Measurements from ENCODE around the gene BLMH. TPM values are rescaled to one million over a fixed set of nuclear protein-coding genes. Genes with fewer than 3 reads are reported as not detected.

BLMH gene
- total and polyA plus RNA-seq, 4 donors, result 45.3 to 63.7 (median 57.8) TPM

DNA sequence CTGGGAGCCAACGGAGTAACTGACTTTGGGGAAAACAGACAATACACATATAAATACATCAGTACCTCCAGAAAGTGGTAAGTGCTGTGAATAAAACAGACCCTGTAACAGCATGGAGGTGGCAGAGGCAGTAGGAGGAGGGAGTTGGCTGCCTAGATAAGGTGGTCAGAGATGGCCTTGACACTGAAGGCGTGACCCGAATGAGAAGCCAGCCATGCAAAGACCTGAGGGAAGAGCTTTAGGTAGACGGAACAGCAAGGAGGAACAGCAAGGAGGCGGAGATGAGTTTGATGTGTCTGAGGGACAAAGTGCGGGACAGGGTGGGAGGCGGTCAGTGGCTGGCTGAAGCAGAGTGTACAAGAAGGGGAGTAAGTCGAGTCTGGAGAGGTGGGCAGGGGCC, 48.2 kb downstream of the BLMH start:
- WGBS (ENCODE audit: insufficient coverage), result 97% methylated on average over 7 of the region's 8 CpGs
- peaks cover 2% of the 10 kb centered on the region for H3K4me1 ChIP-seq (ENCODE audit: control insufficient read depth, insufficient read depth, low read length)
- H3K27ac ChIP-seq (ENCODE audit: low read depth, low read length), result no peak overlapping the region
- H3K9me3 ChIP-seq (ENCODE audit: control insufficient read depth, insufficient read depth, low read length), result no peaks in the 10 kb centered on the region
- H3K36me3 ChIP-seq (ENCODE audit: control insufficient read depth, insufficient read depth, low read length), result peaks cover 2% of the 10 kb centered on the region
- peaks cover 15% of the 10 kb centered on the region for H3K27me3 ChIP-seq (ENCODE audit: control insufficient read depth, insufficient read depth, low read length)
- H3K4me3 ChIP-seq (ENCODE audit: low read depth, low read length), result no peak overlapping the region
- no peak for DNase-seq (ENCODE audit: low read depth in 4 of 6, low spot score in 6 of 6)

DNA sequence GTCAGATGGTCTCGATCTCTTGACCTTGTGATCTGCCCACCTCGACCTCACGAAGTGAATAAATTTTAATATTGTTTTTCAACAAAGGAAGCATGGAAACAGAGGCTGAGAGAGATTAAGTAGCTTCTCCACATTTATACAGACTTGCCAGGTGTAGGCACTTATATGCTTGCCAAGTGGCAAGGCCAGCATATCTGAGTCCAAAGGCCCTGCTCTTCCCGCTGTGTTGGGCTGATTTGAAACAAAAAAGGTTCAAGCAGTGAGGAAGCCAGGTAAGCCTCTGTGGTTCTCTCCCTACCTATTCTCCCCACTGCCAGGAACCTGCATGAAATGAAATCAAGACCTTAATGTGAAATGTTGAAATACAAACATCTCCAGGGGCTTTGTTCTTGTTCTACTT, 48.7 kb downstream of the BLMH start:
- 100% methylated on average over 3 of the region's 4 CpGs for WGBS (ENCODE audit: insufficient coverage)
- DNase-seq (ENCODE audit: low read depth in 4 of 6, low spot score in 6 of 6), result no peak
- Histone ChIP-seq H3K4me3 (ENCODE audit: low read depth, low read length) (no peak overlapping the region), H3K36me3 (ENCODE audit: control insufficient read depth, insufficient read depth, low read length) (no peaks in the 10 kb centered on the region), H3K4me1 (ENCODE audit: control insufficient read depth, insufficient read depth, low read length) (peaks cover 8% of the 10 kb centered on the region), H3K27me3 (ENCODE audit: control insufficient read depth, insufficient read depth, low read length) (peaks cover 21% of the 10 kb centered on the region), H3K9me3 (ENCODE audit: control insufficient read depth, insufficient read depth, low read length) (no peaks in the 10 kb centered on the region), H3K27ac (ENCODE audit: low read depth, low read length) (no peak overlapping the region)

DNA sequence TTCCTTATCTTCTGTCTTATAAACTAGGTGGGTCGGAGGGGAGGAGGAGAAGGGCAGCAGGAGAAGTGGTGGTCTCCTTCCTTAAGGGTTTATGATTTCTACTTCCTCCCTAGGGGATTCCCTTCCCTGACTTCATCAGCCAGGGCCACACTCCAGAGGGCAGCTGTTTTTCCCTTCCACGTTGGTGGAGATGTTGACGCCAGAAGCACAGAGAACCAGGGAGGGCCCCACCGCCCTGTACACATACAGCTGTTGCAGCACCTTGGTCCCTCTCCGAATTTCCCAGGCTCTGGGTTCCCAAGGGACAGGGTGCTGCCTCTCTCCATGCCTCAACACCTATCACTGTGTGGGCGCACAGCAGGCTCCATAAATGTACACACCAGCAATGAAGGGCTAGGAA, 50.7 kb downstream of the BLMH start:
- no peak for DNase-seq (ENCODE audit: low read depth in 4 of 6, low spot score in 6 of 6)
- Histone ChIP-seq H3K36me3 (ENCODE audit: control insufficient read depth, insufficient read depth, low read length) (no peaks in the 10 kb centered on the region), H3K27me3 (ENCODE audit: control insufficient read depth, insufficient read depth, low read length) (peaks cover 38% of the 10 kb centered on the region), H3K9me3 (ENCODE audit: control insufficient read depth, insufficient read depth, low read length) (no peaks in the 10 kb centered on the region), H3K27ac (ENCODE audit: low read depth, low read length) (no peak overlapping the region), H3K4me3 (ENCODE audit: low read depth, low read length) (no peak overlapping the region), H3K4me1 (ENCODE audit: control insufficient read depth, insufficient read depth, low read length) (peaks cover 23% of the 10 kb centered on the region)
- 90% methylated on average over 4 of the region's 6 CpGs for WGBS (ENCODE audit: insufficient coverage)

DNA sequence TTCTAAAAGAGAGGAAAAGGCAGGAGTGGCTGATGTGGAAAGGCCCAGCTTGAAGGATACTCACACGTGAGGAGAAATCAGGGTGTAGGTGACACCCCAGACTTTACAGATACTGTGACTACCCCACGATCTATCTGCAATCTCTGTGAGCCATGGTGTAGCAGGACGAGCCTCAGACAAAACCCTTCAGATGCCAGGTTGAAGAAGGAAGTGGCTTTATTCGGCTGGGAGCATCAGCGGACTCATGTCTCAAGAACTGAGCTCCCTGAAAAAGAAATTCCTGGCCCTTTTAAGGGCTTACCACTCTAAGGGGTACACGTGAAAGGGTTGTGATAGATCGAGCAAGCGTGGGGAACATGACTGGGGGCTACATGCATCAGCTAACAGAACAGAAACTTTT, 51.6 kb downstream of the BLMH start:
- Histone ChIP-seq H3K27me3 (ENCODE audit: control insufficient read depth, insufficient read depth, low read length) (peaks cover 47% of the 10 kb centered on the region), H3K36me3 (ENCODE audit: control insufficient read depth, insufficient read depth, low read length) (no peaks in the 10 kb centered on the region), H3K4me1 (ENCODE audit: control insufficient read depth, insufficient read depth, low read length) (peaks cover 30% of the 10 kb centered on the region), H3K27ac (ENCODE audit: low read depth, low read length) (no peak overlapping the region), H3K4me3 (ENCODE audit: low read depth, low read length) (no peak overlapping the region), H3K9me3 (ENCODE audit: control insufficient read depth, insufficient read depth, low read length) (no peaks in the 10 kb centered on the region)
- no peak for DNase-seq (ENCODE audit: low read depth in 4 of 6, low spot score in 6 of 6)
- WGBS (ENCODE audit: insufficient coverage), result 91% methylated on average over 6 of the region's 8 CpGs

DNA sequence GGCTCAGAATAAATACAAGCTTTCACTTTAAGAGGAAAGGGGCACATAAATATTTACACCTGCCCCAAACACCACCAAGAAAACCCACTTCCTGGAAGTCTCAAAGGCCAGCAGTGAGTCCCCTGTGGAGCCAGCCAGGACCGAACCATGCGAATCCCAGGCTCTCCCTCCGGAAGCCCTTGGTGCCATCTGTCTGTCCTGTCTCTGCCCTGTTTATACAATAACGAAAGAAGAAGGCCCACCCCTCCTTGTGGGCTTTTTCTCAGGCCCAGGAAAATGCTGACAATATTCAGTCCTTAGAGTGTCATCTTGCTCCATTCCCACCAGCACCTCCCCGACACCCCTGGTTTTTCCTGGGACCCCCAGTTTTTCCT, 52.7 kb downstream of the BLMH start:
- peaks cover 55% of the 10 kb centered on the region for H3K27me3 ChIP-seq (ENCODE audit: control insufficient read depth, insufficient read depth, low read length)
- H3K27ac ChIP-seq (ENCODE audit: low read depth, low read length), result no peak overlapping the region
- WGBS (ENCODE audit: insufficient coverage), result 56% methylated on average over 5 of the region's 5 CpGs
- no peaks in the 10 kb centered on the region for H3K9me3 ChIP-seq (ENCODE audit: control insufficient read depth, insufficient read depth, low read length)
- H3K4me1 ChIP-seq (ENCODE audit: control insufficient read depth, insufficient read depth, low read length), result peaks cover 33% of the 10 kb centered on the region
- H3K36me3 ChIP-seq (ENCODE audit: control insufficient read depth, insufficient read depth, low read length), result no peaks in the 10 kb centered on the region
- DNase-seq (ENCODE audit: low read depth in 4 of 6, low spot score in 6 of 6), result no peak
- H3K4me3 ChIP-seq (ENCODE audit: low read depth, low read length), result no peak overlapping the region

DNA sequence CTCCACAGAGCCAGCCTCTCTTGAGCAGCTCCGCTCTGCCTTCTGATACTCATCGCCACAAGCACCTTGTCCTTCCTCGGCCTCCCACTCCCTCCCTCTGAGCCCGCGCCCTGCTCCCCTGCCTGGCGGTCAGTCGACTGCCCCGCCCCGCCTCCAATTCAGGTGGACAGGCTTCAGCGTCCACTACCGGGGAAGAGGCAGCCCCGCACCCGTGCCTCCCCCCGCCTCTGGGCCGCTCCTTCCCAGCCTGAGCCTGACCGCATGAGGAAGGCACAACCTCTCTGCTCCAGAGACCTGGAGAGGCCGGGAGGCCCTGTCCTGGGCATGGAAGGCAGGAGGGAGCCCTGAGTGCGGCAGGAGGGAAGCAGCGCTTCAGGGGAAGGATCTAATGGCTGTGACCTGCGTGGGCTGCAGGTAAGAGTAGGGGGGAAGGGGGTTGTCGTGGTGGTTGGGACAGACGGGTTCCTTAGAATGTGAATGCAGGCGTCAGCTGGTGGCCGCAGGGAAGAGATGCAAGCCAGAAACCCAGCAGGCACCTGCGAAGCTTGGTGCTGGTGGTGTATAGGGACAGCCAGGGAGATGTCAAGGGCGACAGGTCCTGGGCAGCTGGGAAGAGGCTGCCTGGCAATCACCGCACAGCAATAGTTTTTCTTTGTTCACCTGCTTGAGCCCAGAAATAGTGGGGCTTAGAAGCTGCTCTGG, 53.2 kb downstream of the BLMH start:
- Histone ChIP-seq H3K4me3 (ENCODE audit: low read depth, low read length) (no peak overlapping the region), H3K9me3 (ENCODE audit: control insufficient read depth, insufficient read depth, low read length) (no peaks in the 10 kb centered on the region), H3K27me3 (ENCODE audit: control insufficient read depth, insufficient read depth, low read length) (peaks cover 58% of the 10 kb centered on the region), H3K27ac (ENCODE audit: low read depth, low read length) (no peak overlapping the region), H3K36me3 (ENCODE audit: control insufficient read depth, insufficient read depth, low read length) (no peaks in the 10 kb centered on the region), H3K4me1 (ENCODE audit: control insufficient read depth, insufficient read depth, low read length) (peaks cover 33% of the 10 kb centered on the region)
- DNase-seq (ENCODE audit: low read depth in 4 of 6, low spot score in 6 of 6), result no peak
- WGBS (ENCODE audit: insufficient coverage), result 17% methylated on average over 25 of the region's 27 CpGs

DNA sequence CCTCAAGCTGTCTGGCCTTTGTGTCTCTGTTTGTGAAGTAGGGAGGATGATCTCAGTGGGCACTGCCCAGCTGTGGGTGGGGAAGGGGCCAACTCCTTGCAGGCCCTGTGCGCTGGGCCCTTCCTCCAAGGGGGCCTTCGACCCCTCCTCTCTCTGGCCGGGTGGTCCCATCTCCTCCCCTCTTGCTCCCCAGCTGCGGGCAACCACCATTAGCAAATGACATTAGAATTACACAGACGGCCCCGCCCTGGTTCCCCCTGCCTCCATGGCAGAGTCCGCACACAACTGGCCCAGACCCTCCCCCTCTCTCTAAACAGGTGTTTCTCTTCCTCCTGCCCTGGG, 53.8 kb downstream of the BLMH start:
- peaks cover 64% of the 10 kb centered on the region for H3K27me3 ChIP-seq (ENCODE audit: control insufficient read depth, insufficient read depth, low read length)
- no peaks in the 10 kb centered on the region for H3K36me3 ChIP-seq (ENCODE audit: control insufficient read depth, insufficient read depth, low read length)
- peaks cover 33% of the 10 kb centered on the region for H3K4me1 ChIP-seq (ENCODE audit: control insufficient read depth, insufficient read depth, low read length)
- DNase-seq (ENCODE audit: low read depth in 4 of 6, low spot score in 6 of 6), result no peak
- H3K27ac ChIP-seq (ENCODE audit: low read depth, low read length), result no peak overlapping the region
- WGBS (ENCODE audit: insufficient coverage), result 5% methylated on average over 5 of the region's 7 CpGs
- no peak overlapping the region for H3K4me3 ChIP-seq (ENCODE audit: low read depth, low read length)
- no peaks in the 10 kb centered on the region for H3K9me3 ChIP-seq (ENCODE audit: control insufficient read depth, insufficient read depth, low read length)

DNA sequence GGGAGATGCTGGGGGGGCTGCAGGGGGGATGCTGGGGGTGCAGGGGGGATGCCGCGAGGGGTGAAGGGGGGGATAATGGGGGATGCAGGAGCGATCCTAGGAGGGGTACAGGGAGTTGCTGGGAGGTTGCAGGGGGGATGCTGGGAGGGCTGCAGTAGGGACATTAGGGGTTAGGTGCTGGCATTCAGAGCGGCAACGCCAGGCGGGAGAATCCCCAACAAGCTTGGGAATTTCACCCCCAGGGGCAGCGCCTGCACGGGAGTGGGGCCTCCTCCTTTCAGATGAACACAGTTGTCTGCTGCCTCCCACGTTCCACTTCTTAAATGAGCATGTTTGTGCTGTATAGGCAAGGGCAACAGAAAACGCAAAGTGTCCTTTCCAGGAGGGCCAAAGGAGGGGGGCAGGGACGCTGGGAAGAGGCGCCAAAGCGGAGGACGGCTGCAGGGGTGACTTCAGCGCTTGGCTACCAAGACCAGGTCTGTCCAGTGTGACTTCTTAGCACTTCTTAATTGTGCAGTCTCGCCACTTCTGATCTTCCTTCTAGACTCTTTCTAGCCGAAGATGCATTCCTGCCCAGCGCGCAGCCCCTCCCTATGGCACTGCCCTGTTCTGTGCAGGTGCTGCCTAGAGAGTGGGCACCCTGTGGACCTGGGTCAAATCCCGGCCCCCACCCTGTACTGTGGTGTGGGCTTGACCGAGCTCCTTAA, 54.3 kb downstream of the BLMH start:
- peaks cover 64% of the 10 kb centered on the region for H3K27me3 ChIP-seq (ENCODE audit: control insufficient read depth, insufficient read depth, low read length)
- H3K27ac ChIP-seq (ENCODE audit: low read depth, low read length), result no peak overlapping the region
- H3K36me3 ChIP-seq (ENCODE audit: control insufficient read depth, insufficient read depth, low read length), result no peaks in the 10 kb centered on the region
- peaks cover 33% of the 10 kb centered on the region for H3K4me1 ChIP-seq (ENCODE audit: control insufficient read depth, insufficient read depth, low read length)
- no peak for DNase-seq (ENCODE audit: low read depth in 4 of 6, low spot score in 6 of 6)
- WGBS (ENCODE audit: insufficient coverage), result 13% methylated on average over 21 of the region's 21 CpGs
- H3K9me3 ChIP-seq (ENCODE audit: control insufficient read depth, insufficient read depth, low read length), result no peaks in the 10 kb centered on the region
- H3K4me3 ChIP-seq (ENCODE audit: low read depth, low read length), result no peak overlapping the region

DNA sequence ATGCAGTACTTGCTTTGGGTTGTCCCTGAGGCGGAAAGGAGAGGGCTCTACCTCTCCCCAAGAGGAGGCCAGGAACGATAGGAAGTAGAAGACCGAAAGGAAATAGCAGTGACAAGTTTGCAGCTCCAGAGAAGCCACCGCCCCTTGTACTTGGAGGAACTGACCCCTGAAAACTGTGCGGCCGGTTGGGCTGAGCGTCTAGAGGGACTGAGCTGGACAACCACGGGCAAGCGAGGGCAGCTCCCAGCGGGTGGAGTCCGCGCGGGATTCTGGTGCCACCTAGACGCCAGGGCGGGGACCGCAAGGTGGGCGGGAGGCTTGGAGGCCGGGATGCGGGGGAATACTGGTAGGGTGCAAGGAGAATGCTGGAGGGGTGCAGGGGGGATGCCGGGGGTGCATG, 55.0 kb downstream of the BLMH start:
- H3K4me1 ChIP-seq (ENCODE audit: control insufficient read depth, insufficient read depth, low read length), result peaks cover 33% of the 10 kb centered on the region
- no peaks in the 10 kb centered on the region for H3K36me3 ChIP-seq (ENCODE audit: control insufficient read depth, insufficient read depth, low read length)
- H3K4me3 ChIP-seq (ENCODE audit: low read depth, low read length), result no peak overlapping the region
- WGBS (ENCODE audit: insufficient coverage), result 2% methylated on average over 12 of the region's 20 CpGs
- H3K27ac ChIP-seq (ENCODE audit: low read depth, low read length), result no peak overlapping the region
- H3K9me3 ChIP-seq (ENCODE audit: control insufficient read depth, insufficient read depth, low read length), result no peaks in the 10 kb centered on the region
- peaks cover 66% of the 10 kb centered on the region for H3K27me3 ChIP-seq (ENCODE audit: control insufficient read depth, insufficient read depth, low read length)
- peak in 1 of 6 donors; percentile 48 for DNase-seq (ENCODE audit: low read depth in 4 of 6, low spot score in 6 of 6)

DNA sequence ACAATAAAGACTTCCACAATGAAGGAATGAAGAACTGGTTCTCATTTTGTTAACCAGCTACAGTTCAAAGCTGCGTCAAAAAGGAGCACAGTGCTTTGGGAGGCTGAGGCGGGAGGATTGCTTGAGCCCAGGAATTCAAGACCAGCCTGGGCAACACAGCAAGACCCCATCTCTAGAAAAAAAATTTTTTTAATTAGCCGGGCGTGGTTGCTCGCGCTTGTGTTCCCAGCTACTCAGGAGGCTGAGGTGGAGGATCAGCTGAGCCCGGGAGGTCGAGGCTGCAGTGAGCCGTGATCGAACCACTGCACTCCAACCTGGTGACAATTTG, 55.5 kb downstream of the BLMH start:
- Histone ChIP-seq H3K9me3 (ENCODE audit: control insufficient read depth, insufficient read depth, low read length) (no peaks in the 10 kb centered on the region), H3K4me1 (ENCODE audit: control insufficient read depth, insufficient read depth, low read length) (peaks cover 33% of the 10 kb centered on the region), H3K27ac (ENCODE audit: low read depth, low read length) (no peak overlapping the region), H3K4me3 (ENCODE audit: low read depth, low read length) (peak overlapping the region; percentile 38), H3K27me3 (ENCODE audit: control insufficient read depth, insufficient read depth, low read length) (peaks cover 68% of the 10 kb centered on the region), H3K36me3 (ENCODE audit: control insufficient read depth, insufficient read depth, low read length) (no peaks in the 10 kb centered on the region)
- WGBS (ENCODE audit: insufficient coverage), result 56% methylated on average over 8 of the region's 10 CpGs
- no peak for DNase-seq (ENCODE audit: low read depth in 4 of 6, low spot score in 6 of 6)
